ENCODE data around the gene LHX4. TPM values are rescaled to one million over a fixed set of nuclear protein-coding genes. Genes with fewer than 3 reads are reported as not detected.

The LHX4 gene
- total and polyA plus RNA-seq, 2 of the 13 experiments (the other 11 are each of a cell fraction or from before 2014, with no cell fraction given), result 0.03 to 0.07 TPM

GRCh38 chr1:180268556-180269075 is 38.6 kb downstream of the LHX4 start:
- no peak for DNase-seq (ENCODE audit: low spot score)
- ATAC-seq, result no peak
- no peaks in the 10 kb centered on the region; the same call in 1 of the 2 replicates for H4K20me1 ChIP-seq (ENCODE audit: insufficient read depth, low read length)
- no peak overlapping the region for H3K9ac ChIP-seq (ENCODE audit: insufficient read depth, low read depth, low read length)
- TF ChIP-seq KDM3A (CRISPR knock-in tag; IDR thresholded peaks at IDR 0.05; ENCODE audit: low read depth) (no peak), RBM22 (optimal IDR thresholded peaks at IDR 0.05; ENCODE audit: low read length) (peak; percentile 21), NFKB2 (CRISPR knock-in tag; IDR thresholded peaks at IDR 0.05; ENCODE audit: borderline replicate concordance) (no peak)
- WGBS (ENCODE audit: low lambda C conversion rate), result 75% methylated on average over 9 of the region's 9 CpGs
- no peak overlapping the region for H2AFZ ChIP-seq (ENCODE audit: low read length)
- H3K79me2 ChIP-seq (ENCODE audit: insufficient read depth, low read length), result no peaks in the 10 kb centered on the region
- peaks cover 0 to under 1% of the 10 kb centered on the region in 2 experiments; a peak in 1 of 5 replicates for H3K36me3 ChIP-seq (replicated peaks in 1 of 2; ENCODE audit: control insufficient read depth in 1 of 2, insufficient read depth in 2 of 2, low read length in 2 of 2)
- H3K27me3 ChIP-seq (ENCODE audit: control insufficient read depth in 1 of 2, insufficient read depth in 2 of 2, low read length in 2 of 2), result peaks cover 0 to 5% of the 10 kb centered on the region in 2 experiments; a peak in 2 of 5 replicates
- no peak overlapping the region for H3K4me3 ChIP-seq (replicated peaks in 1 of 3; ENCODE audit: insufficient read depth in 1 of 3, low read depth in 2 of 3, low read length in 3 of 3)
- no peak overlapping the region for H3K27ac ChIP-seq (ENCODE audit: extremely low read length, insufficient read depth, low read length)
- ChIA-PET CTCF (ENCODE audit: low intra/inter-chr PET ratio, low total read pairs) (no interaction called here), POLR2A (no interaction called here)
- FAIRE-seq, result no peak
- intact Hi-C loops (cut with micrococcal nuclease; ENCODE audit: unreplicated experiment), result no loop called here
- BruUV-seq (replicated peaks), result no TSS peak
- in situ Hi-C loops (cut with HindIII; ENCODE audit: extremely low pct_ligation_motif_present, low pct_unique_long_range_greater_than_20kb), result loop anchor here (10.0 kb wide), 1 partner anchor 84 kb away; no protein-coding TSS in a partner anchor
- H3K4me1 ChIP-seq (ENCODE audit: insufficient read depth, low read length), result peaks cover 36% of the 10 kb centered on the region
- H3K4me2 ChIP-seq (ENCODE audit: low read depth, low read length), result no peak overlapping the region
- H3K9me3 ChIP-seq (ENCODE audit: low read length), result no peaks in the 10 kb centered on the region

GRCh38 chr1:180269645-180270529 is 39.8 kb downstream of the LHX4 start:
- in situ Hi-C loops (cut with HindIII; ENCODE audit: extremely low pct_ligation_motif_present, low pct_unique_long_range_greater_than_20kb), result loop anchor here (10.0 kb wide), 1 partner anchor 85 kb away; no protein-coding TSS in a partner anchor
- DNase-seq (ENCODE audit: low spot score), result peak; percentile 69
- POLR2A ChIA-PET, result no interaction called here
- peak; percentile 25; the same call in 1 of the 2 replicates for TF ChIP-seq ARID4A (CRISPR knock-in tag; IDR thresholded peaks at IDR 0.05; ENCODE audit: borderline replicate concordance)
- TF ChIP-seq STAG1 (CRISPR knock-in tag; IDR thresholded peaks at IDR 0.05), result peak; percentile 54
- no peak for TF ChIP-seq RBFOX2 (IDR thresholded peaks at IDR 0.05; ENCODE audit: low read depth, low read length)

More at GRCh38 chr1:180269645-180270529, 39.8 kb downstream of the LHX4 start:
- FAIRE-seq (peak; percentile 90), ATAC-seq (peak; percentile 90)
- H3K9me3 ChIP-seq (ENCODE audit: low read length), result no peaks in the 10 kb centered on the region
- H3K4me1 ChIP-seq (ENCODE audit: insufficient read depth, low read length), result peaks cover 36% of the 10 kb centered on the region
- H2AFZ ChIP-seq (ENCODE audit: low read length), result no peak overlapping the region
- H3K79me2 ChIP-seq (ENCODE audit: insufficient read depth, low read length), result no peaks in the 10 kb centered on the region
- CTCF ChIA-PET (ENCODE audit: low intra/inter-chr PET ratio, low total read pairs), result no interaction called here
- H3K36me3 ChIP-seq (replicated peaks in 1 of 2; ENCODE audit: control insufficient read depth in 1 of 2, insufficient read depth in 2 of 2, low read length in 2 of 2), result peaks cover 0 to 8% of the 10 kb centered on the region in 2 experiments; a peak in 1 of 5 replicates
- H3K4me2 ChIP-seq (ENCODE audit: low read depth, low read length), result peak overlapping the region; percentile 52
- H4K20me1 ChIP-seq (ENCODE audit: insufficient read depth, low read length), result no peaks in the 10 kb centered on the region; the same call in 1 of the 2 replicates
- 27% methylated on average over 12 of the region's 14 CpGs for WGBS (ENCODE audit: low lambda C conversion rate)
- H3K27me3 ChIP-seq (ENCODE audit: control insufficient read depth in 1 of 2, insufficient read depth in 2 of 2, low read length in 2 of 2), result 0 out of 5 replicates have a peak, but pooled peaks cover 0 to under 1% of the 10 kb centered on the region in 2 experiments
- no peak overlapping the region for H3K27ac ChIP-seq (ENCODE audit: extremely low read length, insufficient read depth, low read length)
- intact Hi-C loops (cut with micrococcal nuclease; ENCODE audit: unreplicated experiment), result loop anchor here (1.0 kb wide), 1 partner anchor 21 kb away; no protein-coding TSS in a partner anchor
- no TSS peak for BruUV-seq (replicated peaks)
- no peak overlapping the region for H3K9ac ChIP-seq (ENCODE audit: insufficient read depth, low read depth, low read length)
- H3K4me3 ChIP-seq (replicated peaks in 1 of 3; ENCODE audit: insufficient read depth in 1 of 3, low read depth in 2 of 3, low read length in 3 of 3), result peak overlapping the region in 1 of 3 experiments; percentile 8; a peak in 1 of 6 replicates
